GM10248 (cell line): ENCODE results near the gene MRPL2.

ENCODE experiments used
- CTCF ChIA-PET: fragments of 300-600 bp; sonication (Branson Sonifier 250); formaldehyde crosslinking; extraction: SDS; loops from one replicate; lab custom pipeline; 2021; ENCODE audit warnings: antibody characterized with exemption; lab: Yijun Ruan, JAX
- POLR2A ChIA-PET: fragments of 350-650 bp; sonication (Branson Sonifier 250); formaldehyde crosslinking; extraction: SDS; loops from one replicate; lab custom pipeline; 2020; ENCODE audit warnings: antibody characterized with exemption; lab: Yijun Ruan, JAX
- DNase-seq: peaks from one replicate; pipeline ENCODE4 v3.0.0; 2012; ENCODE audit errors: extremely low spot score
- TF ChIP-seq, protein P1 (sequence below): IDR thresholded peaks from 2 replicates; pipeline ENCODE4 v1.5.1; 2012; ENCODE audit warnings: mild to moderate bottlenecking, low read depth; ENCODE audit errors: extremely low read depth, missing control alignments, control extremely low read depth

MRPL2 gene

GRCh38 chr6:43013843-43014433, 45.3 kb downstream of the MRPL2 start, which contains the start of the genes KLHDC3 and MEA1:
TSS of gene KLHDC3 (plus strand) at chr6:43014249. CDS start at chr6:43017193, 2,944 bp downstream.
TSS of gene MEA1 (minus strand) at chr6:43013946. CDS start at chr6:43013813, 133 bp downstream.
- peak; percentile 100 for DNase-seq
- POLR2A ChIA-PET = interaction anchor here (0.8 to 1.4 kb wide), 3 partner anchors 20 to 35 kb away, joined by 3 to 10 read pairs (median 5); partner anchors contain the start of gene PEX6
- CTCF ChIA-PET = interaction anchor here (0.8 to 2.1 kb wide), 6 partner anchors 10 to 133 kb away, joined by 3 to 15 read pairs (median 5); partner anchors contain the start of gene PPP2R5D
- TF ChIP-seq, protein P1, sequence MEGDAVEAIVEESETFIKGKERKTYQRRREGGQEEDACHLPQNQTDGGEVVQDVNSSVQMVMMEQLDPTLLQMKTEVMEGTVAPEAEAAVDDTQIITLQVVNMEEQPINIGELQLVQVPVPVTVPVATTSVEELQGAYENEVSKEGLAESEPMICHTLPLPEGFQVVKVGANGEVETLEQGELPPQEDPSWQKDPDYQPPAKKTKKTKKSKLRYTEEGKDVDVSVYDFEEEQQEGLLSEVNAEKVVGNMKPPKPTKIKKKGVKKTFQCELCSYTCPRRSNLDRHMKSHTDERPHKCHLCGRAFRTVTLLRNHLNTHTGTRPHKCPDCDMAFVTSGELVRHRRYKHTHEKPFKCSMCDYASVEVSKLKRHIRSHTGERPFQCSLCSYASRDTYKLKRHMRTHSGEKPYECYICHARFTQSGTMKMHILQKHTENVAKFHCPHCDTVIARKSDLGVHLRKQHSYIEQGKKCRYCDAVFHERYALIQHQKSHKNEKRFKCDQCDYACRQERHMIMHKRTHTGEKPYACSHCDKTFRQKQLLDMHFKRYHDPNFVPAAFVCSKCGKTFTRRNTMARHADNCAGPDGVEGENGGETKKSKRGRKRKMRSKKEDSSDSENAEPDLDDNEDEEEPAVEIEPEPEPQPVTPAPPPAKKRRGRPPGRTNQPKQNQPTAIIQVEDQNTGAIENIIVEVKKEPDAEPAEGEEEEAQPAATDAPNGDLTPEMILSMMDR = no peak

- CTCF ChIA-PET = interaction anchor here (1.2 to 2.1 kb wide), 5 partner anchors 11 to 134 kb away, joined by 3 to 15 read pairs (median 5); no protein-coding TSS in a partner anchor
- POLR2A ChIA-PET = interaction anchor here (0.6 to 1.4 kb wide), 2 partner anchors 19 to 35 kb away, joined by 5 to 6 read pairs; partner anchors contain the start of gene PEX6
- no peak for DNase-seq
- TF ChIP-seq, protein P1 = no peak
Measured at GRCh38 chr6:43013097-43013842, 46.0 kb downstream of the MRPL2 start.

DNA sequence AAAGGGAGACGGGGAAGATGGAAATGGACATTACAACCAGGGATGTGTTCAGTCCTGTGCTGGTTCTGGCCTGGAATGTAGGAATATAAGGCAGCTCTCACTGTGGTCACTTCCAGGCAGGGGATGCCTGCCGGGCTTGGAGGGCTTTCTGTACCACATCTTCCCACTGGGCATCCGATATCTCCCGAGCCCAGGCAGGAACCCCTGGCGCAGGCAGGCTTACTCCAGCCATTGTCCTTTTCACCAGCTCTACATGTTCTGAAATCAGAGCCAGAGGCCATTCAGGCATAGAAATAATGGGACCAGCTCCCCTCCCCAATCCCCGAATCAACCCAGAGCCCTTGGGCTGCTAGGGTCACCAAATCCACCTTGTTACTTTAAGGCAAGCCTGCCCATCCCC, 46.9 kb downstream of the MRPL2 start:
- POLR2A ChIA-PET = no interaction called here

GRCh38 chr6:43011207-43011606, 48.0 kb downstream of the MRPL2 start:
- ChIA-PET CTCF (interaction anchor here (1.2 to 1.8 kb wide), 4 partner anchors 11 to 48 kb away, joined by 3 to 6 read pairs (median 4); partner anchors contain the start of genes KLC4, MRPL2 and RRP36), POLR2A (no interaction called here)
- TF ChIP-seq, protein P1 = no peak
- no peak for DNase-seq

More for the DNA sequence above, 46.9 kb downstream of the MRPL2 start:
- no peak for DNase-seq
- CTCF ChIA-PET = interaction anchor here (1.5 to 1.9 kb wide), 3 partner anchors 13 to 131 kb away, joined by 4 to 6 read pairs (median 4); no protein-coding TSS in a partner anchor
- TF ChIP-seq, protein P1 = no peak

GRCh38 chr6:43009124-43009523, 50.1 kb downstream of the MRPL2 start:
- TF ChIP-seq, protein P1 = peak; percentile 46
- POLR2A ChIA-PET = no interaction called here
- DNase-seq = peak; percentile 32
- CTCF ChIA-PET = interaction anchor here (1.0 to 2.0 kb wide), 4 partner anchors 10 to 135 kb away, joined by 3 to 8 read pairs (median 6); no protein-coding TSS in a partner anchor

DNA sequence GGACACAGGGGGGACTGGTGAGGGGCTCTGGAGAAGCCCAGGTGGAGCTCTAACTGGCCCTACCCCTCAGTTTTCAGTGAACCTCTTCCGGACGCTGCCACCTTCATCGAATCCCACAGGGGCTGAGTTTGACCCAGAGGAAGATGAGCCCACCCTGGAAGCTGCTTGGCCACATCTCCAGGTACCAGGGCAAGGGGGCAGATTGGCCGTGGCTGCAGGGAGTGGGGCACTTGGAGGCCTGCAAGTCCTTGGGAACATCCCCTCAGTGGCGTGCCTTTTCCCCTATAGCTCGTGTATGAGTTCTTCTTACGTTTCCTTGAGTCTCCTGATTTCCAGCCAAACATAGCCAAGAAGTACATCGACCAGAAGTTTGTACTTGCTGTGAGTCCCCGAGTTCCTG, 52.1 kb downstream of the MRPL2 start:
- ChIA-PET CTCF (interaction anchor here (1.8 to 2.6 kb wide), 2 partner anchors 54 to 137 kb away, joined by 5 to 11 read pairs; no protein-coding TSS in a partner anchor), POLR2A (interaction anchor here (0.5 kb wide), 1 partner anchor 1112 kb away, joined by 5 read pairs; the partner anchor contains the start of gene USP49)
- TF ChIP-seq, protein P1 = no peak
- no peak for DNase-seq
